Cardiac muscle cell (in vitro differentiated cells and primary cell): ENCODE results near the gene KLHDC8B. TPM values are rescaled to one million over a fixed set of nuclear protein-coding genes. Genes with fewer than 3 reads are reported as not detected.
A peak's percentile ranks its signal among the peaks of the same experiment; 100 is the strongest.

Experiments used
- DNase-seq, 2 donors: peaks; one replicate each; pipeline versions ENCODE4 v3.0.0 to v3.0.0-alpha.2; 2010 to 2017; ENCODE audit warnings: low read depth in 1 of 2, low spot score in 1 of 2
- H3K27ac ChIP-seq: fragments of 200-600 bp; sonication (generic); 2 replicates; pipeline ENCODE4 v1.5.1; 2016
- H3K27me3 ChIP-seq: fragments of 200-600 bp; sonication (generic); 2 replicates; pipeline ENCODE4 v1.6.0; 2016; ENCODE audit warnings: control low read depth
- H3K36me3 ChIP-seq: fragments of 200-600 bp; sonication (generic); 2 replicates; pipeline ENCODE4 v1.5.1; 2016; ENCODE audit warnings: control low read depth
- H3K4me1 ChIP-seq: fragments of 200-600 bp; sonication (generic); 2 replicates; pipeline ENCODE4 v1.8.1; 2017; ENCODE audit warnings: low read depth, mild to moderate bottlenecking, mixed run types
- H3K4me3 ChIP-seq: fragments of 200-600 bp; sonication (generic); 2 replicates; pipeline ENCODE4 v1.5.1; 2016; ENCODE audit warnings: mild to moderate bottlenecking
- H3K9me3 ChIP-seq: fragments of 200-600 bp; sonication (generic); 2 replicates; pipeline ENCODE4 v1.5.1; 2017; ENCODE audit warnings: low read depth, mild to moderate bottlenecking, control low read depth
- CTCF ChIP-seq: IDR thresholded peaks from 2 replicates; pipeline ENCODE4 v1.5.1; 2012; ENCODE audit warnings: low read depth, mild to moderate bottlenecking, low read length
- polyA plus RNA-seq: library from polyadenylated mRNA; unstranded; fragments of >200 nt; fragmentation: Nextera tagmentation; extraction: Ambion mirVana; gene quantifications from 2 replicates; pipeline ENCODE4 v1.2.1, GENCODE V29; 2016
- total RNA-seq: library from RNA; depleted of rRNA; stranded (reverse); fragments of >200 nt; gene quantifications from 2 replicates; pipeline ENCODE4 v1.2.3, GENCODE V29; 2016

KLHDC8B gene
- total and polyA plus RNA-seq, 2 experiments from 2014 or later, result 158 to 188 TPM

GRCh38 chr3:49148159-49148558 lies 23.2 kb upstream of the KLHDC8B start:
- Histone ChIP-seq H3K9me3 (no peaks in the 10 kb centered on the region), H3K36me3 (no peaks in the 10 kb centered on the region), H3K27ac (no peak overlapping the region), H3K27me3 (no peaks in the 10 kb centered on the region), H3K4me1 (no peaks in the 10 kb centered on the region), H3K4me3 (no peak overlapping the region)
- DNase-seq, result no peak
- no peak for TF ChIP-seq CTCF

GRCh38 chr3:49151610-49152009 lies 19.8 kb upstream of the KLHDC8B start:
- H3K4me3 ChIP-seq, result no peak overlapping the region
- no peak for TF ChIP-seq CTCF
- H3K36me3 ChIP-seq, result no peaks in the 10 kb centered on the region
- no peaks in the 10 kb centered on the region for H3K27me3 ChIP-seq
- no peak for DNase-seq
- H3K27ac ChIP-seq, result no peak overlapping the region
- no peaks in the 10 kb centered on the region for H3K4me1 ChIP-seq
- H3K9me3 ChIP-seq, result no peaks in the 10 kb centered on the region

GRCh38 chr3:49153349-49153912 lies 18.0 kb upstream of the KLHDC8B start:
- Histone ChIP-seq H3K4me3 (no peak overlapping the region), H3K27me3 (no peaks in the 10 kb centered on the region), H3K4me1 (no peaks in the 10 kb centered on the region), H3K9me3 (no peaks in the 10 kb centered on the region), H3K27ac (no peak overlapping the region), H3K36me3 (no peaks in the 10 kb centered on the region)
- no peak for TF ChIP-seq CTCF
- DNase-seq, result no peak

GRCh38 chr3:49157289-49157688 lies 14.1 kb upstream of the KLHDC8B start:
- Histone ChIP-seq H3K36me3 (no peaks in the 10 kb centered on the region), H3K27me3 (no peaks in the 10 kb centered on the region), H3K4me1 (no peaks in the 10 kb centered on the region), H3K9me3 (no peaks in the 10 kb centered on the region), H3K27ac (peak overlapping the region; percentile 1), H3K4me3 (no peak overlapping the region)
- no peak for TF ChIP-seq CTCF
- DNase-seq, result no peak

- H3K4me3 ChIP-seq, result no peak overlapping the region
- H3K27me3 ChIP-seq, result no peaks in the 10 kb centered on the region
- DNase-seq, result peak; percentile 19 to 40
These were observed 13.2 kb upstream of the KLHDC8B start for GRCh38 chr3:49158103-49158709.

More at GRCh38 chr3:49158103-49158709, 13.2 kb upstream of the KLHDC8B start:
- Histone ChIP-seq H3K4me1 (no peaks in the 10 kb centered on the region), H3K27ac (peak overlapping the region; percentile 1), H3K9me3 (no peaks in the 10 kb centered on the region), H3K36me3 (no peaks in the 10 kb centered on the region)
- peak; percentile 34 for TF ChIP-seq CTCF
